OCI-LY1 (cell line): ENCODE data around the gene NDFIP1.

Experiments
- H2AFZ ChIP-seq: fragments of 200-600 bp; sonication (generic), shearing (Covaris generic); 2 replicates; pipeline ENCODE4 v1.6.0; 2014; ENCODE audit warnings: antibody characterized with exemption, mild to moderate bottlenecking, low read length
- H3F3A ChIP-seq: fragments of 200-600 bp; sonication (generic), shearing (Covaris generic); 2 replicates; pipeline ENCODE4 v1.6.0; 2014; ENCODE audit warnings: mild to moderate bottlenecking, antibody characterized with exemption, low read length, moderate library complexity; ENCODE audit not compliant: insufficient read depth
- H3K27ac ChIP-seq: fragments of 200-600 bp; sonication (generic); 2 replicates; pipeline ENCODE4 v1.5.1; 2014; ENCODE audit warnings: low read length, mixed run types, mild to moderate bottlenecking, low read depth; ENCODE audit not compliant: poor library complexity, severe bottlenecking
- H3K27me3 ChIP-seq: fragments of 200-600 bp; sonication (generic); 2 replicates; pipeline ENCODE4 v1.6.0; 2014; ENCODE audit warnings: antibody characterized with exemption, mild to moderate bottlenecking, low read length, moderate library complexity; ENCODE audit not compliant: insufficient read depth
- H3K36me3 ChIP-seq: fragments of 200-600 bp; sonication (generic); 2 replicates; pipeline ENCODE4 v1.6.1; 2014; ENCODE audit warnings: mild to moderate bottlenecking, antibody characterized with exemption, low read length, moderate library complexity, mixed read lengths; ENCODE audit not compliant: insufficient read depth
- H3K4me1 ChIP-seq: fragments of 200-600 bp; sonication (generic); 2 replicates; pipeline ENCODE4 v1.5.1; 2014; ENCODE audit warnings: mild to moderate bottlenecking, low read length, moderate library complexity; ENCODE audit not compliant: insufficient read depth, severe bottlenecking
- H3K4me2 ChIP-seq: fragments of 200-600 bp; sonication (generic), shearing (Covaris generic); 2 replicates; pipeline ENCODE4 v1.6.1; 2014; ENCODE audit warnings: low read length
- H3K4me3 ChIP-seq: fragments of 200-600 bp; sonication (generic); 2 replicates; pipeline ENCODE4 v1.5.1; 2014; ENCODE audit warnings: low read length, low read depth, mild to moderate bottlenecking, mixed read lengths; ENCODE audit not compliant: poor library complexity, severe bottlenecking
- H3K79me2 ChIP-seq: fragments of 200-600 bp; shearing (Covaris generic); 2 replicates; pipeline ENCODE4 v1.6.1; 2016; ENCODE audit warnings: mixed run types, low read length, mixed read lengths; ENCODE audit not compliant: insufficient read depth
- H3K9ac ChIP-seq: fragments of 200-600 bp; sonication (generic), shearing (Covaris generic); 2 replicates; pipeline ENCODE4 v1.6.1; 2014; ENCODE audit warnings: mild to moderate bottlenecking, low read length, mixed read lengths
- H3K9me2 ChIP-seq: fragments of 200-600 bp; sonication (generic), shearing (Covaris generic); 2 replicates; pipeline ENCODE4 v1.6.1; 2014; ENCODE audit warnings: low read depth, mild to moderate bottlenecking, low read length, mixed read lengths
- H3K9me3 ChIP-seq: fragments of 200-600 bp; shearing (Covaris generic); 2 replicates; pipeline ENCODE4 v1.6.1; 2014; ENCODE audit warnings: low read length, mixed read lengths
- H4K20me1 ChIP-seq: fragments of 200-600 bp; sonication (generic), shearing (Covaris generic); 2 replicates; pipeline ENCODE4 v1.6.0; 2016; ENCODE audit warnings: mild to moderate bottlenecking, low read length; ENCODE audit not compliant: insufficient read depth
- CTCF ChIP-seq: fragments of 200-600 bp; sonication (generic), shearing (Covaris generic); IDR thresholded peaks from 2 replicates; pipeline ENCODE4 v1.5.1; 2017; ENCODE audit warnings: mild to moderate bottlenecking, antibody characterized with exemption, low read length, moderate library complexity, mixed read lengths
- EZH2 ChIP-seq: fragments of 200-600 bp; sonication (generic), shearing (Covaris generic); IDR thresholded peaks from 2 replicates; pipeline ENCODE4 v1.8.0; 2017; ENCODE audit warnings: borderline replicate concordance, mixed run types, mild to moderate bottlenecking, antibody characterized with exemption, low read length, moderate library complexity, mixed read lengths

Gene NDFIP1

GRCh38 chr5:142178651-142179050 is 70.1 kb downstream of the NDFIP1 start:
- no peak overlapping the region for H2AFZ ChIP-seq
- H3K4me1 ChIP-seq, result no peaks in the 10 kb centered on the region
- no peaks in the 10 kb centered on the region for H4K20me1 ChIP-seq
- H3K9me2 ChIP-seq, result no peaks in the 10 kb centered on the region
- no peak overlapping the region for H3K4me3 ChIP-seq
- H3K27me3 ChIP-seq, result no peaks in the 10 kb centered on the region
- H3F3A ChIP-seq, result no peaks in the 10 kb centered on the region
- H3K9me3 ChIP-seq, result no peaks in the 10 kb centered on the region
- H3K27ac ChIP-seq, result no peak overlapping the region
- no peak for TF ChIP-seq CTCF
- TF ChIP-seq EZH2, result no peak
- no peak overlapping the region for H3K9ac ChIP-seq
- H3K4me2 ChIP-seq, result no peak overlapping the region
- H3K36me3 ChIP-seq, result no peaks in the 10 kb centered on the region
- no peaks in the 10 kb centered on the region for H3K79me2 ChIP-seq

- H3K9ac ChIP-seq, result no peak overlapping the region
- H4K20me1 ChIP-seq, result no peaks in the 10 kb centered on the region
- H3K27ac ChIP-seq, result no peak overlapping the region
- H3K9me2 ChIP-seq, result no peaks in the 10 kb centered on the region
- H3K4me2 ChIP-seq, result no peak overlapping the region
- TF ChIP-seq CTCF (no peak), EZH2 (no peak)
- no peaks in the 10 kb centered on the region for H3K36me3 ChIP-seq
- H3K4me3 ChIP-seq, result no peak overlapping the region
- H3K9me3 ChIP-seq, result no peaks in the 10 kb centered on the region
- no peaks in the 10 kb centered on the region for H3K4me1 ChIP-seq
- no peaks in the 10 kb centered on the region for H3K27me3 ChIP-seq
- no peaks in the 10 kb centered on the region for H3K79me2 ChIP-seq
- H2AFZ ChIP-seq, result no peak overlapping the region
- H3F3A ChIP-seq, result no peaks in the 10 kb centered on the region
Measured at GRCh38 chr5:142179776-142180387, 71.3 kb downstream of the NDFIP1 start.

- Histone ChIP-seq H3F3A (no peaks in the 10 kb centered on the region), H3K36me3 (no peaks in the 10 kb centered on the region), H3K9me2 (no peaks in the 10 kb centered on the region), H2AFZ (no peak overlapping the region), H3K4me3 (no peak overlapping the region), H3K9me3 (no peaks in the 10 kb centered on the region), H3K4me2 (no peak overlapping the region), H3K27ac (no peak overlapping the region), H3K9ac (no peak overlapping the region), H3K4me1 (no peaks in the 10 kb centered on the region), H3K27me3 (no peaks in the 10 kb centered on the region; the same call in 1 of the 2 replicates), H4K20me1 (no peaks in the 10 kb centered on the region), H3K79me2 (no peaks in the 10 kb centered on the region)
- TF ChIP-seq EZH2 (no peak), CTCF (no peak)
Measured at GRCh38 chr5:142181096-142181495, 72.5 kb downstream of the NDFIP1 start.
